ENCODE data around the gene FITM1. TPM values are rescaled to one million over a fixed set of nuclear protein-coding genes. Genes with fewer than 3 reads are reported as not detected.

Gene FITM1
- total and polyA plus RNA-seq, 2 donors (not counting 1 experiment from before 2014, with no cell fraction given) = not detected

DNA sequence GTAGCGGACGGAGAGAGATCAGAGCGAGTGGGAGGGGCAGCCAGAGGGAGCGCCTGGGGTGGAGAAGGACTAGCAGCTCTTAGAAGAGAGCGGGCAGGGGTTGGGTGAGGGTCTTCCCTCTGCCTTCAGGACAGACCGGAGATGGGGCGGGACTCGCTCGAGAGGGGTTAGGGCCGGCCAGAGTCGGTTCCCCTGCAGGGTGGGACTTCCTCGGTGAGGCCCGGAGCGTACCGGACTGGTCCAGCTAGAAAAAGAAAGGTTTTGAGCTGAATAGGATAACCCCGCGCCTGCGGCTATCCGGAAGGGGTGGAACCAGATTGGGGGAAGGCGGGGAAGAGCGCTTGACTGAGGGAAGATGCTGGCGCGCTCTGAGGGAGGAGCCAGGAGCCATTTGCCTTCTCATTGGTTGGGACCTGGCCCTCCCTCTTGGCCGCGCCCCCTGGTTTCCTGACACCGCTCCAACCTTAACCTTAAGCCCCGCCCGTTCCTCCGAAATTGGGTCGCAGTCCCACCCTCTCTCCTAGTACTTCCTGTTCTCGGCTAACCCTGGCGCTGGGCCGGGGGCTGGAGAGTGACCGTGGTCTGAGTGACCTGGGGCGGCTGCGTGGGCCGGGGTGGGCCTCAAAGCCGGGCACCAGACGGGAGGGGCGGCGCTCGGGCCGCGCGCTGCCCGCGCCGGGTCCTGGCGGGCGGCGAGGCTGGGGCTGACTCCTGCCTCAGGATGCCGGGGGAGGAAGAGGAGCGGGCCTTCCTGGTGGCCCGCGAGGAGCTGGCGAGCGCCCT is 16.7 kb downstream of the FITM1 start, which contains the start of gene RNF31:
Gene RNF31 (plus strand): TSS at position 521 of the 783 bp plus-strand sequence. CDS start 201 bp downstream, at position 722.
- Histone ChIP-seq H3K79me2 (ENCODE audit: control insufficient read depth, insufficient read depth, low read length) (peaks cover 32% of the 10 kb centered on the region), H3K4me2 (ENCODE audit: extremely low read depth, insufficient read depth, low read length) (peak within 1 kb of the TSS; percentile 87), H4K20me1 (ENCODE audit: control insufficient read depth, extremely low read depth, insufficient read depth, low read length) (no peaks in the 10 kb centered on the region), H3K9ac (ENCODE audit: insufficient read depth, low read length) (peak within 1 kb of the TSS; percentile 76), H3K4me3 (replicated peaks in 1 of 4; ENCODE audit: control extremely low read depth in 1 of 4, insufficient read depth in 1 of 4, low read depth in 3 of 4, low read length in 4 of 4) (peak within 1 kb of the TSS; percentile 87 to 98 (median 94)), H3K27ac (ENCODE audit: insufficient read depth, low read length) (peak within 1 kb of the TSS; percentile 79), H3K4me1 (ENCODE audit: control insufficient read depth, extremely low read depth, insufficient read depth, low read length) (peaks cover 8% of the 10 kb centered on the region), H3K36me3 (ENCODE audit: control insufficient read depth, insufficient read depth, low read length) (peaks cover 23% of the 10 kb centered on the region), H2AFZ (ENCODE audit: low read length) (peak within 1 kb of the TSS; percentile 76), H3K27me3 (ENCODE audit: control insufficient read depth, insufficient read depth, low read length) (no peaks in the 10 kb centered on the region), H3K9me3 (ENCODE audit: control insufficient read depth, insufficient read depth, low read depth, low read length) (no peaks in the 10 kb centered on the region)
- no peak for TF ChIP-seq CTCF (conservative IDR thresholded peaks at IDR 0.05 in 1 of 2, IDR thresholded peaks at IDR 0.05 in 1 of 2; ENCODE audit: low read depth in 1 of 2, low read length in 2 of 2)
- no peak for TF ChIP-seq EZH2 (IDR thresholded peaks at IDR 0.05; ENCODE audit: low read length, missing control alignments)
- DNase-seq (ENCODE audit: low read depth in 2 of 2) = peak; percentile 98 to 99

DNA sequence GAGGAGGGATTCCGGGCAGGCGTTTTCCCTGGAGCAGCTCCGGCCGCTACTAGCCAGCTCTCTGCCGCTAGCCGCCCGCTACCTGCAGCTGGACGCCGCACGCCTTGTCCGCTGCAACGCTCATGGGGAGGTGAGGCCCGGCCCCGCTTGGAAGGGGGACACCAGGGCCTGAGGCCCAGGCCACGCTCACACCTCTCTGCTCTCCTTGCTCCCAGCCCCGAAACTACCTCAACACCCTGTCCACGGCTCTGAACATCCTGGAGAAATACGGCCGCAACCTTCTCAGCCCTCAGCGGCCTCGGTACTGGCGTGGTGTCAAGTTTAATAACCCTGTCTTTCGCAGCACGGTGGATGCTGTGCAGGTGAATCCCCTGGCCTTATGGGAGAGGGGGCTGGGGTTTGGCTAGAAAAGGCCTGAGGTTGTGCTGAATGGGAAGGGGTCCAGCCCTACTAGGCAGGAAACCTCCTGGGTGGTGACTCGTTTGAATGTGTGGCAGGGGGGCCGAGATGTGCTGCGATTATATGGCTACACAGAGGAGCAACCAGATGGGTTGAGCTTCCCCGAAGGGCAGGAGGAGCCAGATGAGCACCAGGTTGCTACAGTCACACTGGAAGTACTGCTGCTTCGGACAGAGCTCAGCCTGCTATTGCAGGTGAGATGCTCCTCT is 17.4 kb downstream of the FITM1 start:
- Histone ChIP-seq H3K27me3 (ENCODE audit: control insufficient read depth, insufficient read depth, low read length) (no peaks in the 10 kb centered on the region), H3K9me3 (ENCODE audit: control insufficient read depth, insufficient read depth, low read depth, low read length) (no peaks in the 10 kb centered on the region), H3K79me2 (ENCODE audit: control insufficient read depth, insufficient read depth, low read length) (peaks cover 32% of the 10 kb centered on the region), H2AFZ (ENCODE audit: low read length) (peak overlapping the region; percentile 48), H3K27ac (ENCODE audit: insufficient read depth, low read length) (peak overlapping the region; percentile 70), H3K4me3 (replicated peaks in 1 of 4; ENCODE audit: control extremely low read depth in 1 of 4, insufficient read depth in 1 of 4, low read depth in 3 of 4, low read length in 4 of 4) (peak overlapping the region; percentile 86 to 98 (median 88)), H3K4me2 (ENCODE audit: extremely low read depth, insufficient read depth, low read length) (peak overlapping the region; percentile 87), H4K20me1 (ENCODE audit: control insufficient read depth, extremely low read depth, insufficient read depth, low read length) (no peaks in the 10 kb centered on the region), H3K36me3 (ENCODE audit: control insufficient read depth, insufficient read depth, low read length) (peaks cover 23% of the 10 kb centered on the region), H3K4me1 (ENCODE audit: control insufficient read depth, extremely low read depth, insufficient read depth, low read length) (peaks cover 8% of the 10 kb centered on the region), H3K9ac (ENCODE audit: insufficient read depth, low read length) (peak overlapping the region; percentile 76)
- no peak for DNase-seq (ENCODE audit: low read depth in 2 of 2)
- TF ChIP-seq EZH2 (IDR thresholded peaks at IDR 0.05; ENCODE audit: low read length, missing control alignments) (no peak), CTCF (conservative IDR thresholded peaks at IDR 0.05 in 1 of 2, IDR thresholded peaks at IDR 0.05 in 1 of 2; ENCODE audit: low read depth in 1 of 2, low read length in 2 of 2) (no peak)

- H4K20me1 ChIP-seq (ENCODE audit: control insufficient read depth, extremely low read depth, insufficient read depth, low read length) = no peaks in the 10 kb centered on the region
- H3K27ac ChIP-seq (ENCODE audit: insufficient read depth, low read length) = no peak overlapping the region
- H3K4me2 ChIP-seq (ENCODE audit: extremely low read depth, insufficient read depth, low read length) = no peak overlapping the region
- no peak overlapping the region for H3K4me3 ChIP-seq (replicated peaks in 1 of 4; ENCODE audit: control extremely low read depth in 1 of 4, insufficient read depth in 1 of 4, low read depth in 3 of 4, low read length in 4 of 4)
- TF ChIP-seq EZH2 (IDR thresholded peaks at IDR 0.05; ENCODE audit: low read length, missing control alignments) (no peak), CTCF (conservative IDR thresholded peaks at IDR 0.05 in 1 of 2, IDR thresholded peaks at IDR 0.05 in 1 of 2; ENCODE audit: low read depth in 1 of 2, low read length in 2 of 2) (no peak)
- no peak overlapping the region for H3K9ac ChIP-seq (ENCODE audit: insufficient read depth, low read length)
- H3K79me2 ChIP-seq (ENCODE audit: control insufficient read depth, insufficient read depth, low read length) = peaks cover 30% of the 10 kb centered on the region
- H3K9me3 ChIP-seq (ENCODE audit: control insufficient read depth, insufficient read depth, low read depth, low read length) = no peaks in the 10 kb centered on the region
- H3K36me3 ChIP-seq (ENCODE audit: control insufficient read depth, insufficient read depth, low read length) = peaks cover 20% of the 10 kb centered on the region
- no peaks in the 10 kb centered on the region for H3K27me3 ChIP-seq (ENCODE audit: control insufficient read depth, insufficient read depth, low read length)
- H2AFZ ChIP-seq (ENCODE audit: low read length) = no peak overlapping the region
- DNase-seq (ENCODE audit: low read depth in 2 of 2) = no peak
- H3K4me1 ChIP-seq (ENCODE audit: control insufficient read depth, extremely low read depth, insufficient read depth, low read length) = peaks cover 5% of the 10 kb centered on the region
These were observed 19.0 kb downstream of the FITM1 start for GRCh38 chr14:24149302-24149969.

All from fibroblast of lung (primary cell).